Measurements from ENCODE around the gene CD4.

DNA sequence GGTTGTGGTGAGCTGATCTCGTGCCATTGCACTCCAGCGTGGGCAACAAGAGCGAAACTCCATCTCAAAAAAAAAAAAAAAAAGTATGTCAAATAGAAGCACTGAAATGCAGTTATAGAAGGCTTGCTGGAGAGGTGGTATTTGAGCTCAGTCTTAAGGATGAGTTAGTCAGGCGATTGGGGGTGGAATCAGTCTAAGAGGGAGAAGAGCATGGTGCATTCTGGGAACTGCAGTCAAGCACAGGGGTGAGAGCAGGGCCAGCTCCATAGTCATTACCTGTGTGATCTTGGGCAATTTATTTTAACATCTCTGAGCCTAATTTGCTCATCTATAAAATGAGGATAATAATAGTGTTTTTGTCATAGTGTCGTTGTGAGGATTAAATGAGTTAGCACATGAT is 45.5 kb downstream of the CD4 start:
- TF ChIP-seq, protein P1, sequence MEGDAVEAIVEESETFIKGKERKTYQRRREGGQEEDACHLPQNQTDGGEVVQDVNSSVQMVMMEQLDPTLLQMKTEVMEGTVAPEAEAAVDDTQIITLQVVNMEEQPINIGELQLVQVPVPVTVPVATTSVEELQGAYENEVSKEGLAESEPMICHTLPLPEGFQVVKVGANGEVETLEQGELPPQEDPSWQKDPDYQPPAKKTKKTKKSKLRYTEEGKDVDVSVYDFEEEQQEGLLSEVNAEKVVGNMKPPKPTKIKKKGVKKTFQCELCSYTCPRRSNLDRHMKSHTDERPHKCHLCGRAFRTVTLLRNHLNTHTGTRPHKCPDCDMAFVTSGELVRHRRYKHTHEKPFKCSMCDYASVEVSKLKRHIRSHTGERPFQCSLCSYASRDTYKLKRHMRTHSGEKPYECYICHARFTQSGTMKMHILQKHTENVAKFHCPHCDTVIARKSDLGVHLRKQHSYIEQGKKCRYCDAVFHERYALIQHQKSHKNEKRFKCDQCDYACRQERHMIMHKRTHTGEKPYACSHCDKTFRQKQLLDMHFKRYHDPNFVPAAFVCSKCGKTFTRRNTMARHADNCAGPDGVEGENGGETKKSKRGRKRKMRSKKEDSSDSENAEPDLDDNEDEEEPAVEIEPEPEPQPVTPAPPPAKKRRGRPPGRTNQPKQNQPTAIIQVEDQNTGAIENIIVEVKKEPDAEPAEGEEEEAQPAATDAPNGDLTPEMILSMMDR (IDR thresholded peaks at IDR 0.05) = no peak
- TF ChIP-seq ZFX (IDR thresholded peaks at IDR 0.05; ENCODE audit: borderline replicate concordance) = no peak
